Dermis lymphatic vessel endothelial cell (primary cell): ENCODE data around the gene C15orf61. TPM values are rescaled to one million over a fixed set of nuclear protein-coding genes. Genes with fewer than 3 reads are reported as not detected.

Source experiments
- total RNA-seq: library from RNA; depleted of rRNA; stranded (reverse); fragments of >200 nt; gene quantifications from 2 replicates; pipeline ENCODE4 v1.2.1, GENCODE V29; 2014

C15orf61 gene
- total RNA-seq = 1.6 and 1.7 TPM in 2 replicates

DNA sequence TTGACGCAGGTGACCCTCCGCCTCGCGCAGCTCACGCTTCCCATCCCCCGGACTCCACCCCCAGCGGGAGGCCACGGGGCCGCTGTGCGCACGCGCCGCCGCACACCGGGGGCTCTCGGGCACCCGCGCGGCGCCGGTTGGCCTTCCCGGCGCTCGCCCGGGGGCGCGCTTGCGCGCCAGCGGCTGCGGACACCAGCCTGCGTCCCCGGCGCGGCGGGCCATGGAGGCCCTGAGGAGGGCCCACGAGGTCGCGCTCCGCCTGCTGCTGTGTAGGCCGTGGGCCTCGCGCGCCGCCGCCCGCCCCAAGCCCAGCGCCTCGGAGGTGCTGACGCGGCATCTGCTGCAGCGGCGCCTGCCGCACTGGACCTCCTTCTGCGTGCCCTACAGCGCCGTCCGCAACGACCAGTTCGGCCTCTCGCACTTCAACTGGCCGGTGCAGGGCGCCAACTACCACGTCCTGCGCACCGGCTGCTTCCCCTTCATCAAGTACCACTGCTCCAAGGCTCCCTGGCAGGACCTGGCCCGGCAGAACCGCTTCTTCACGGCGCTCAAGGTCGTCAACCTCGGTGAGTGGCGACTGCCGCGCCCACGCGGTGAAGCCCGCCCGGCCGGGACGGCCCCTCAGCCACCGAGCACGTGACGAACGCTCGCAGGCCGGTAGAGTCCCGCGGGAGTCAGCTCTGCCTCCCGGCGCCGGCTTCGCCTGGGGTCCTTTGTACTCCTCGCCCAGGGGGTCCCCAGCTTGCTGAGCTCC, at the start of gene C15orf61:
Gene C15orf61, plus strand, starts transcription at position 103 of the 754 bp plus-strand sequence. Its CDS starts 118 bp downstream, at position 221.

DNA sequence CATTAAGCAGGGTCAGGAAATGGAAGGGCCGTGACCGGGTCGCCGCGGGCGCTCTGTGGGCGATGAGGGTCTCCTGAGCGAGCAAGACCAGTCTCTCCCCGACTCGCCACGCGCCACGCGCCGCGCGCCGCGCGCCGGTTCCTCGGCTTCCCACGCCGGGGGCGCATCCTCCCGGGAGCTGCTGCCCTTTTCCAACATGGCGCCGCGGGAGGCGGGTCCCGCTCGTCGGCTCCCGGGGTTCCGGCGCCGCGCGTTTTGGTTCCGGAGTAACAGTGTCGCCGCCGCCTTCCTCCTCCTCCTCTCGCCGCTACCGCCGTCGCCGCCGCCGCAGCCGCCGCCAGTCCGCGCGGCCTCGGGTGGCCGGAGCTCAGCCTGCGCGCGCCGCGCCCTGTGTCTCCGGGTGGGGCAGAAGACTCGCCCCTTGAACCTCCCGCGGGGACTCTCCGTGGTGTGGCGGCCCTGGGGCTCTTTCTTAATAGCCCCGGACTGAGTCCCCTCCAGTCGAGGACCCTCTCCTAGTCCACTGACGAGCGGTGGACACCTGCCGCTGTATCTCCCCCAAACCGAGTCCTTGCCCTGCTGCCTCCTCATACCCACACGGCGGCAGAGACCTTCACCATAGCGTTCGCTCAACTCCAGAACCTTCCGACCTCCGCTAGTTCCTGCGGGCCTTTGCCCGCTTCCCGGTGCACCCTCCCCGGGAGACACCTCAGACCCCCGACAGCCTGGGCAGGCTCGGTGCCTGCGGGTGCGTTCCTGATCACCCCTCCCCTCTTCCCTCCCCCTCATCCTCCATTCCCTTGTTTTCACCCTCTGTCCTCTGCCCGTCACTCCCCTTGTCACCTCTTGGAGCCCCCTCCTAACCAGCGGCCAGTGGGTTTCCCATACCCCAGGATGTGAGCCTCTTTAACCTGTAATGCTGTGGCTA, 21.8 kb downstream of the C15orf61 start, which contains the start of gene MAP2K5:
Gene MAP2K5, plus strand, starts transcription at position 284 of the 928 bp plus-strand sequence. Its CDS starts 633 bp downstream, at position 917.

Other genes starting within 250 kb of the C15orf61 start
- 4.4 and 4.7 TPM in 2 replicates for gene MAP2K5, start 21.6 kb downstream of the C15orf61 start, total RNA-seq